Endothelial cell of umbilical vein (primary cell): Measurements from ENCODE around the gene ANO9.

ENCODE experiments used
- CTCF ChIP-seq, 2 donors: IDR thresholded peaks; 1 replicate in 1 of 2; 2 replicates in 1 of 2; pipeline ENCODE4 v1.5.1; 2011; ENCODE audit warnings: low read length in 2 of 2, mild to moderate bottlenecking in 2 of 2, moderate library complexity in 2 of 2, control low read depth in 1 of 2, inconsistent platforms in 1 of 2, low read depth in 1 of 2; ENCODE audit not compliant: insufficient read depth in 1 of 2; ENCODE audit errors: extremely low read depth in 1 of 2
- EZH2 ChIP-seq: IDR thresholded peaks from 2 replicates; pipeline ENCODE4 v1.6.1; 2012; ENCODE audit warnings: borderline replicate concordance, low read depth, mild to moderate bottlenecking, moderate library complexity, low read length, inconsistent platforms; ENCODE audit not compliant: severe bottlenecking
- GATA2 ChIP-seq: IDR thresholded peaks from 2 replicates; pipeline ENCODE4 v1.7.0; 2011; ENCODE audit warnings: low read depth, mild to moderate bottlenecking, moderate library complexity, mixed read lengths, low read length; ENCODE audit not compliant: insufficient read length, insufficient read depth
- JUN ChIP-seq: IDR thresholded peaks from 2 replicates; pipeline ENCODE4 v1.6.1; 2011; ENCODE audit warnings: borderline replicate concordance, low read depth; ENCODE audit not compliant: insufficient read length, insufficient read depth
- MAX ChIP-seq: IDR thresholded peaks from 2 replicates; pipeline ENCODE4 v1.6.1; 2011; ENCODE audit not compliant: insufficient read depth, insufficient read length
- POLR2A ChIP-seq: IDR thresholded peaks from 2 replicates; pipeline ENCODE4 v1.6.1; 2012; ENCODE audit warnings: low read depth, mild to moderate bottlenecking, control low read depth, low read length
- POLR2AphosphoS5 ChIP-seq: IDR thresholded peaks from 2 replicates; pipeline ENCODE4 v1.6.1; 2012; ENCODE audit warnings: low read depth, mild to moderate bottlenecking, control low read depth, low read length, moderate library complexity; ENCODE audit not compliant: insufficient read depth

GRCh38 chr11:451738-452137, 9.9 kb upstream of the ANO9 start:
- TF ChIP-seq CTCF (IDR thresholded peaks at IDR 0.05; ENCODE audit: extremely low read depth in 1 of 2, insufficient read depth in 1 of 2, low read depth in 1 of 2, low read length in 2 of 2) (no peak), EZH2 (no peak), POLR2A (no peak), GATA2 (no peak), JUN (no peak), POLR2AphosphoS5 (no peak), MAX (no peak)
